ENCODE data around the gene MRTFB. TPM values are rescaled to one million over a fixed set of nuclear protein-coding genes. Genes with fewer than 3 reads are reported as not detected.

Gene MRTFB
- total RNA-seq, 1 experiment from 2014 or later: 12.7 TPM

DNA sequence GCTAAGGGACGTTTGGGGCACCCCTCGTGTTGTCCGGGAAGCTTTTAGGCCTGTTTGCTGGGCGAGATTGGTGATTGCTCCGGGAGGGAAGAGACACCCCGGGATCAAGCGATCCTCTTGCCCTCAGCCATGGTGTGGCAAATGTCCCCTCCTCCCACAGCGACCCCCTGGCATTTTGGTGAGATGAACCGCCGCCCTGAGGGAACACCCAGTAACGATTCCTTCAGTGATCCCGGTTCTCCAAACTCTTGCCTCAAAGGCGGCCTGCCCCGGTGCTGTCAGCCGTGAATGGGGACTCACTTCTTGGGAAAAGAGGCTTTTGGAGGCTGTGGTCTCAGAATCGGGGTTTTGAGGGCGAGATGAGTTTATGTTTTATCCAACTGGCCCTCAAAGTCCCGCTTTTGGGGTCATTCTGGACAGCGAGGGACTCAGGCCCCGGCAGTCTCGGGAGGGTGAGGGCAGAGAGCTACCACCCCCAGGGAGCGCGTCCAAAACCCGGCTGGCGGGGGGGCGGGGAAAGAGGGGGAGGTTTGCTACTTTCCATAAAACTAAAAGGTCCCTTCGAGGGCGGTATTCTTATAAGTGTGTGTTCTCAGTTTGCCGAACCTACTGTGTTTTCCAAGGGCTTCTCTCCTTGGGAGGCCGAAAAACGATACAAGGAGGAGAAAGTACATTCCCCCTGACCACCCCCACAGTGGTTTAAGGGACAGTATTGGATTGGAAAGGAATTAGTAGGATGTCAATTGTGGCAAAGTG is 232.7 kb downstream of the MRTFB start:
- H3K4me2 ChIP-seq (ENCODE audit: low read length): peak overlapping the region; percentile 95
- ATAC-seq (no peak), DNase-seq (no peak)
- no peaks in the 10 kb centered on the region for H3K36me3 ChIP-seq (ENCODE audit: low read depth, low read length)
- H3K27ac ChIP-seq (ENCODE audit: low read length): no peak overlapping the region
- H3F3A ChIP-seq (ENCODE audit: low read length, unreplicated experiment): no peaks in the 10 kb centered on the region
- TF ChIP-seq EZH2 (IDR thresholded peaks at IDR 0.05; ENCODE audit: low read length, unreplicated experiment) (no peak), EZH2phosphoT487 (IDR thresholded peaks at IDR 0.05; ENCODE audit: borderline replicate concordance, low read length) (no peak)
- TF ChIP-seq, protein P1, sequence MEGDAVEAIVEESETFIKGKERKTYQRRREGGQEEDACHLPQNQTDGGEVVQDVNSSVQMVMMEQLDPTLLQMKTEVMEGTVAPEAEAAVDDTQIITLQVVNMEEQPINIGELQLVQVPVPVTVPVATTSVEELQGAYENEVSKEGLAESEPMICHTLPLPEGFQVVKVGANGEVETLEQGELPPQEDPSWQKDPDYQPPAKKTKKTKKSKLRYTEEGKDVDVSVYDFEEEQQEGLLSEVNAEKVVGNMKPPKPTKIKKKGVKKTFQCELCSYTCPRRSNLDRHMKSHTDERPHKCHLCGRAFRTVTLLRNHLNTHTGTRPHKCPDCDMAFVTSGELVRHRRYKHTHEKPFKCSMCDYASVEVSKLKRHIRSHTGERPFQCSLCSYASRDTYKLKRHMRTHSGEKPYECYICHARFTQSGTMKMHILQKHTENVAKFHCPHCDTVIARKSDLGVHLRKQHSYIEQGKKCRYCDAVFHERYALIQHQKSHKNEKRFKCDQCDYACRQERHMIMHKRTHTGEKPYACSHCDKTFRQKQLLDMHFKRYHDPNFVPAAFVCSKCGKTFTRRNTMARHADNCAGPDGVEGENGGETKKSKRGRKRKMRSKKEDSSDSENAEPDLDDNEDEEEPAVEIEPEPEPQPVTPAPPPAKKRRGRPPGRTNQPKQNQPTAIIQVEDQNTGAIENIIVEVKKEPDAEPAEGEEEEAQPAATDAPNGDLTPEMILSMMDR (conservative IDR thresholded peaks at IDR 0.05; ENCODE audit: low read depth, low read length): no peak
- peak overlapping the region; percentile 92 for H3K9ac ChIP-seq (ENCODE audit: low read length)
- H3K4me1 ChIP-seq (ENCODE audit: insufficient read depth, low read length): peaks cover 43% of the 10 kb centered on the region
- no peaks in the 10 kb centered on the region for H4K20me1 ChIP-seq (ENCODE audit: low read length)
- H3K9me3 ChIP-seq (ENCODE audit: low read length): no peaks in the 10 kb centered on the region
- no TSS peak for BruUV-seq (replicated peaks)
- ChIA-PET POLR2A (ENCODE audit: unreplicated experiment) (no interaction called here), CTCF (no interaction called here)
- no peaks in the 10 kb centered on the region for H3K27me3 ChIP-seq (ENCODE audit: low read length)
- intact Hi-C loops (cut with micrococcal nuclease): loop anchor here (5.0 to 10.0 kb wide), 2 partner anchors 81 to 153 kb away; no protein-coding TSS in a partner anchor
- H3K4me3 ChIP-seq (ENCODE audit: low read length): peak overlapping the region; percentile 90
- H3K9me2 ChIP-seq (replicated peaks; ENCODE audit: low read length): no peaks in the 10 kb centered on the region
- H2AFZ ChIP-seq (ENCODE audit: low read length): peak overlapping the region; percentile 84
- peaks cover 66% of the 10 kb centered on the region for H3K79me2 ChIP-seq (ENCODE audit: low read length)

- no peak overlapping the region for H3K9ac ChIP-seq (ENCODE audit: low read length)
- H3K9me3 ChIP-seq (ENCODE audit: low read length): no peaks in the 10 kb centered on the region
- ChIA-PET CTCF (no interaction called here), POLR2A (ENCODE audit: unreplicated experiment) (no interaction called here)
- intact Hi-C loops (cut with micrococcal nuclease): loop anchor here (5.0 to 10.0 kb wide), 2 partner anchors 80 to 152 kb away; no protein-coding TSS in a partner anchor
- no peak for ATAC-seq
- no peaks in the 10 kb centered on the region for H3F3A ChIP-seq (ENCODE audit: low read length, unreplicated experiment)
- H3K79me2 ChIP-seq (ENCODE audit: low read length): peaks cover 72% of the 10 kb centered on the region
- DNase-seq: no peak
- H3K27me3 ChIP-seq (ENCODE audit: low read length): no peaks in the 10 kb centered on the region
- no TSS peak for BruUV-seq (replicated peaks)
- TF ChIP-seq, protein P1 (conservative IDR thresholded peaks at IDR 0.05; ENCODE audit: low read depth, low read length): no peak
- no peak for TF ChIP-seq EZH2phosphoT487 (IDR thresholded peaks at IDR 0.05; ENCODE audit: borderline replicate concordance, low read length)
- no peak for TF ChIP-seq EZH2 (IDR thresholded peaks at IDR 0.05; ENCODE audit: low read length, unreplicated experiment)
- H3K9me2 ChIP-seq (replicated peaks; ENCODE audit: low read length): no peaks in the 10 kb centered on the region
- H3K4me1 ChIP-seq (ENCODE audit: insufficient read depth, low read length): peaks cover 55% of the 10 kb centered on the region
- H3K27ac ChIP-seq (ENCODE audit: low read length): no peak overlapping the region
- no peaks in the 10 kb centered on the region for H4K20me1 ChIP-seq (ENCODE audit: low read length)
- H2AFZ ChIP-seq (ENCODE audit: low read length): no peak overlapping the region
- peak overlapping the region; percentile 39; the same call in 1 of the 2 replicates for H3K4me2 ChIP-seq (ENCODE audit: low read length)
- H3K4me3 ChIP-seq (ENCODE audit: low read length): no peak overlapping the region
- no peaks in the 10 kb centered on the region for H3K36me3 ChIP-seq (ENCODE audit: low read depth, low read length)
Measured at GRCh38 chr16:14304891-14305460, 233.9 kb downstream of the MRTFB start.
